Measurements from ENCODE around the gene FAM47C.
"Not testable (repeated sequence)": the region's sequence is repeated elsewhere in the genome, so short reads cannot be mapped to it uniquely, and the experiment has no call there.

The FAM47C gene

GRCh38 chrX:37008182-37008581 lies at the start of gene FAM47C:
TSS of gene FAM47C (plus strand) at chrX:37008366. CDS start at chrX:37008411, 45 bp downstream.
- H3K27ac ChIP-seq: not testable (repeated sequence)

GRCh38 chrX:36961590-36961989 lies 46.6 kb upstream of the FAM47C start:
- peak overlapping the region; percentile 71 for H3K27ac ChIP-seq
- TF ChIP-seq, protein P1, sequence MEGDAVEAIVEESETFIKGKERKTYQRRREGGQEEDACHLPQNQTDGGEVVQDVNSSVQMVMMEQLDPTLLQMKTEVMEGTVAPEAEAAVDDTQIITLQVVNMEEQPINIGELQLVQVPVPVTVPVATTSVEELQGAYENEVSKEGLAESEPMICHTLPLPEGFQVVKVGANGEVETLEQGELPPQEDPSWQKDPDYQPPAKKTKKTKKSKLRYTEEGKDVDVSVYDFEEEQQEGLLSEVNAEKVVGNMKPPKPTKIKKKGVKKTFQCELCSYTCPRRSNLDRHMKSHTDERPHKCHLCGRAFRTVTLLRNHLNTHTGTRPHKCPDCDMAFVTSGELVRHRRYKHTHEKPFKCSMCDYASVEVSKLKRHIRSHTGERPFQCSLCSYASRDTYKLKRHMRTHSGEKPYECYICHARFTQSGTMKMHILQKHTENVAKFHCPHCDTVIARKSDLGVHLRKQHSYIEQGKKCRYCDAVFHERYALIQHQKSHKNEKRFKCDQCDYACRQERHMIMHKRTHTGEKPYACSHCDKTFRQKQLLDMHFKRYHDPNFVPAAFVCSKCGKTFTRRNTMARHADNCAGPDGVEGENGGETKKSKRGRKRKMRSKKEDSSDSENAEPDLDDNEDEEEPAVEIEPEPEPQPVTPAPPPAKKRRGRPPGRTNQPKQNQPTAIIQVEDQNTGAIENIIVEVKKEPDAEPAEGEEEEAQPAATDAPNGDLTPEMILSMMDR (conservative IDR thresholded peaks at IDR 0.05): peak; percentile 47

GRCh38 chrX:36963069-36963808 lies 44.9 kb upstream of the FAM47C start:
- no peak overlapping the region for H3K27ac ChIP-seq
- TF ChIP-seq, protein P1 (conservative IDR thresholded peaks at IDR 0.05): no peak

- no peak overlapping the region for H3K27ac ChIP-seq
- TF ChIP-seq, protein P1 (conservative IDR thresholded peaks at IDR 0.05): no peak
Observed at GRCh38 chrX:36963852-36964251, 44.3 kb upstream of the FAM47C start.

- H3K27ac ChIP-seq: no peak overlapping the region
- TF ChIP-seq, protein P1 (conservative IDR thresholded peaks at IDR 0.05): no peak
Observed at GRCh38 chrX:36973575-36973974, 34.6 kb upstream of the FAM47C start.

DNA sequence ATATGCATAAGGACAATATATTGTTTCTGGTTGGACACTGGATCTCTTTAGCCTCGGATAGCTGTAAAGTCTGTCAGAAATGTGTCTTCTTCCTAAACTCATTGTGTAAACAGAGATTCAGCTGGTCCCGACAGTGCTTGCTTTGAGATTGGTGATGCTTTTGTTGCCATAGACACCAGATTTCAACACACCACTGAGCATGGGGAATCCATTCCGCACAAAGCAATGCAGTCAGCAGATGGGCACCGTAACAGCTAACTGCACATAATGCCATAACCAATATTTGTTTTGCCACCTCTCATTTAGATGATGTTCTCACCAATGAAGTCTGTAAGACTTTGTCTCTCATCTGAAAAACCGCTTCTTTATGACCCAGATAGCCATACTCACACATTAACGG lies 33.3 kb upstream of the FAM47C start:
- TF ChIP-seq, protein P1 (conservative IDR thresholded peaks at IDR 0.05): no peak

GRCh38 chrX:36978886-36979285 lies 29.3 kb upstream of the FAM47C start:
- TF ChIP-seq, protein P1 (conservative IDR thresholded peaks at IDR 0.05): no peak
- H3K27ac ChIP-seq: no peak overlapping the region

More for the DNA sequence above, 33.3 kb upstream of the FAM47C start:
- H3K27ac ChIP-seq: peak overlapping the region; percentile 27; the same call in 1 of the 2 replicates

GRCh38 chrX:36983831-36984230 lies 24.3 kb upstream of the FAM47C start:
- TF ChIP-seq, protein P1 (conservative IDR thresholded peaks at IDR 0.05): no peak
- no peak overlapping the region for H3K27ac ChIP-seq
